Measurements from ENCODE around the gene C5orf15.

DNA sequence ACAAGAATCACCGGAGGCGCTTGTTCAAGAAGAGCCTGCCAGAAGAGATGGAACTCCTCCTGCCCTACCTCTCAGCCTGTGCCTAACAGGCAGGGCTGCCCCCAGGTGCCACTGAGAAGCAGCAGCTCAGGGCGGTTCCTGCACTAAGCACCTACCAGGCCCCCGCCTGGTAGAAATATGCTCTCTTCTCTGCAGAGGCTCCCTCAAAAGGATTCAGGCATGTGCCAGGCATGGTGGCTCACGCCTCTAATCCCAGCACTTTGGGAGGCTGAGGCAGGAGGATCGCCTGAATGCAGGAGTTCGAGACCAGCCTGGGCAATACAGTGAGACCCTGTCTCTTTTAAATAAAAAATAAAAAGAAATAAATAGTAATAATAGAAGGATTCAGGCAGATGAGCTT lies 30.4 kb upstream of the C5orf15 start:
- TF ChIP-seq, protein P1, sequence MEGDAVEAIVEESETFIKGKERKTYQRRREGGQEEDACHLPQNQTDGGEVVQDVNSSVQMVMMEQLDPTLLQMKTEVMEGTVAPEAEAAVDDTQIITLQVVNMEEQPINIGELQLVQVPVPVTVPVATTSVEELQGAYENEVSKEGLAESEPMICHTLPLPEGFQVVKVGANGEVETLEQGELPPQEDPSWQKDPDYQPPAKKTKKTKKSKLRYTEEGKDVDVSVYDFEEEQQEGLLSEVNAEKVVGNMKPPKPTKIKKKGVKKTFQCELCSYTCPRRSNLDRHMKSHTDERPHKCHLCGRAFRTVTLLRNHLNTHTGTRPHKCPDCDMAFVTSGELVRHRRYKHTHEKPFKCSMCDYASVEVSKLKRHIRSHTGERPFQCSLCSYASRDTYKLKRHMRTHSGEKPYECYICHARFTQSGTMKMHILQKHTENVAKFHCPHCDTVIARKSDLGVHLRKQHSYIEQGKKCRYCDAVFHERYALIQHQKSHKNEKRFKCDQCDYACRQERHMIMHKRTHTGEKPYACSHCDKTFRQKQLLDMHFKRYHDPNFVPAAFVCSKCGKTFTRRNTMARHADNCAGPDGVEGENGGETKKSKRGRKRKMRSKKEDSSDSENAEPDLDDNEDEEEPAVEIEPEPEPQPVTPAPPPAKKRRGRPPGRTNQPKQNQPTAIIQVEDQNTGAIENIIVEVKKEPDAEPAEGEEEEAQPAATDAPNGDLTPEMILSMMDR (IDR thresholded peaks at IDR 0.05): no peak
- no peak for TF ChIP-seq POLR2A (IDR thresholded peaks at IDR 0.05)
